ENCODE measurements around the gene SLC39A5. TPM values are rescaled to one million over a fixed set of nuclear protein-coding genes. Genes with fewer than 3 reads are reported as not detected.
"Not testable (repeated sequence)": the region's sequence is repeated elsewhere in the genome, so short reads cannot be mapped to it uniquely, and the experiment has no call there.

The SLC39A5 gene
- total RNA-seq, 1 experiment from 2014 or later = not detected

DNA sequence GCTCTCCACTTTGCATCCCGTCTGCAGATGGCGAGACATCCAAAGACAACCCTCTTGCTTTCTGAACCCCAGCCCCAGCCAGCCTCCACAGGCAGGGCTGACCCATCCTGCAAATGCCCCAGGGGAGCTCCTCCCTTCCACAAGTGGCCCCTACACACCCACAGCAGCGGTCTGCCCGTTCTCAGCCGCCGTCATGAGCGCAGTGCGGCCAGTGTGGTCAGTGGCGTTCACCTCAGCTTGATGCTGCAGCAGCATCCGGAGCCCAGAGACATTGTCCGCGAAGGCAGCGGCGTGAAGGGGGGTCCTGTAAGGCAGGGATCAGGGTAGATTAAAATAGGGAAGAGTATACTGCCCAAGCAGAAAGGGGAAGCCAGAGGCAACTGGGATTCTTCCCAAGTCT, 14.6 kb downstream of the SLC39A5 start:
- DNase-seq (ENCODE audit: low spot score) = no peak

DNA sequence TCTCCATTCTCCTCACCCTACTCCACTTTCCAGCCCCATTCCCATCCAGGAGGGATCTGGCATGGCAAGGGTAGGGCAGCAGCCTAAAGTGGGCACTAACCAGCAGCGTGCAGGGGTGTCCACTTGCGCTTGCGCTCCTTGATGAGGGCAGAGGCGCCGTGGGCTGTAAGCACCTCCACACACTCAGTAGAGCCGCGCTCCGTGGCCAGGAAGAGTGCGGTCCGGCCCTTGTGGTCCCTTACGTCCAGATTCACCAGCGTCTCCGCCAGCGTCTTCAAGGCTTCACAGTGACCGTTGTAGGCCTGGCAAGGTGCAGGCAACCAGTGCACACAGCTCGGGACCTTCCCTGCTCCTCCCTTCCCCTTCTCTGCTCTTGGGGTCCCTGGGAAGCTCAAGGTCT, 18.1 kb downstream of the SLC39A5 start:
- DNase-seq (ENCODE audit: low spot score) = no peak

GRCh38 chr12:56248711-56249110, 18.9 kb downstream of the SLC39A5 start:
- DNase-seq (ENCODE audit: low spot score) = no peak

DNA sequence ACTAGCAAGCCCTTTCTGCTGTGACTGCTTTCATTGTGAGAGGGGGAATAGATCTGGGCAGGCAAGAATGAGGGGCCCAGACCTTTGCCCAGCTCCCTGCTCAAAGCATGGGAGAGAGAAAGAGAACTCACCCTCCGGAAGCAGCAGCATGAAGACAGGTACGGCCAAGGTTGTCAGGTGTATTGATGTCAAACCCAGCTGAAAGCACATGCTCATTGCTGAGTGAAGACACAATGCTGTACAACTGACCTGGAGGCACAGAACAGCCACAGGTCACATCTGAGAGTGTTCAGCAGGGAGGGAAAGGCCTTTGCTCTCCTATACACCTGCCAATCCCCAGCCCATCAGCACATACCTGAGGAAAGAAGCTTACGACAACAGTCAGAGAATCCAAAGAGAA, 22.8 kb downstream of the SLC39A5 start:
- DNase-seq (ENCODE audit: low spot score) = no peak

DNA sequence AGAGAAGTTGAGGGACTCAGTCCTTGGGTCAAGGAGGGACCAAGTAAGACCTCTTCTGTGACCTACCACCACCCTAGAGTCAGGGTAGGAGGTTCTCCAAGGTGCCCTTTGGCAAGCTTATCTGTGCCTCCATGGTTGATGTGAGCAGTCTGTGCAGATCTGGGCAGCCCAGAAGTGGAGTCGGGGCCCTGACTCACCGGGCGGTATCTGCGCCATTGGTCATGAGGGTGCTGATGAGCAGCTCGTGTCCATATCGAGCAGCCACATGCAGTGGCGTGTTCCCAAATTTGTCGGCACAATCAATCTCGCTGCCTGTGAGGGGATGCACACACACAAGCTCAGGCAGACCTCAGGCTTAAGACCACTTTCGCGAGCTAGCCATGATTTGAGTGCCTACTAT, 23.2 kb downstream of the SLC39A5 start:
- DNase-seq (ENCODE audit: low spot score) = no peak

GRCh38 chr12:56255671-56256070, 25.8 kb downstream of the SLC39A5 start:
- no peak for DNase-seq (ENCODE audit: low spot score)

DNA sequence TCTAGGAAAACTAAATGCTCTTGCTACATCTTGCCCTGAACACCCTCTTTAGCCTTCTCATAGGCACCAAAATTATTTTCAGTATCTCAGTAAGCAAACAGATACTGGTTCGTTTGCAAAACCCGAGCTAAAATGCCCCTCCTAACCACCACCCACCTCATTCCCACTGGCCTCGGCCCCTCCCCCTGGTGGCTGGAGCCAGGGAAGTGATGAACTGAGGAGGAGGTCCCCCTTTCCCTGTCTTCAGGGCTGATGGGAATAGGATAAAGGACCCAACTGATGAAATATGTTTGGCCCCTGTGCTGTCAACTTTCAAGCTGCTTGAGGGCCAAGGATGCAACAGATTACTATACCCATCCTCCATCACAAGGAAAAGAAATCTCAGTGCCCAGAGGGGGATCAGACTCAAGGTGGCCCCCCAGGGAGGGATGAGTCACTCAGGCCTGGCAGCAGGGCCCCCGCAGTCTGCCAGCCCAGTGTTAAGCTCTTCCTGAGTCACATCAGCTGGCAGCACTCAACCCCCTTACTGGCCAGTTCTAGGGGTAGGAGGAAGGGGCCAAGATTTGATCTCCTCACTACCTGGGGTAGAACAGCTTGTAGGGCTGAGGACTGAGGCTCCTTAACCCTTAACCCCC, 26.6 kb downstream of the SLC39A5 start:
- peak; percentile 73 for DNase-seq (ENCODE audit: low spot score)

DNA sequence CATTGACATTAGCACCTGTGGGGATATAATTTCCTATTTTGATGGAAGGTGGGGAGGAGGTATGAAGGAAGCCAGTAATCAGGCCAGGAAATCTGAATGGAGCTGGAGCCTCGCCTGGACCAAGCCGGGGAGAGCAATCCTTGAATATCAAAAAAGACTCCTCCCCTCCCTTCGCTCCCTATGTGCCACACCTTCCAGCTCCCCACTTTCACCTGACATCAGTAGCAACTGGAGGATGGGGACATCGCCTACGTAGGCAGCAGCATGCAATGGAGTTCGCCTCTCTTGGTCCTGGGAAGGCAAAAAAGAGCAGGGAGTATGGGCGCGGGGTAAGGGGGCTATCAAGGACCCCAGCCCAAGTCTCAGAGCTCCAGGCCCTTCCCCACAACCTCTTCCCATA, 27.2 kb downstream of the SLC39A5 start:
- no peak for DNase-seq (ENCODE audit: low spot score)

DNA sequence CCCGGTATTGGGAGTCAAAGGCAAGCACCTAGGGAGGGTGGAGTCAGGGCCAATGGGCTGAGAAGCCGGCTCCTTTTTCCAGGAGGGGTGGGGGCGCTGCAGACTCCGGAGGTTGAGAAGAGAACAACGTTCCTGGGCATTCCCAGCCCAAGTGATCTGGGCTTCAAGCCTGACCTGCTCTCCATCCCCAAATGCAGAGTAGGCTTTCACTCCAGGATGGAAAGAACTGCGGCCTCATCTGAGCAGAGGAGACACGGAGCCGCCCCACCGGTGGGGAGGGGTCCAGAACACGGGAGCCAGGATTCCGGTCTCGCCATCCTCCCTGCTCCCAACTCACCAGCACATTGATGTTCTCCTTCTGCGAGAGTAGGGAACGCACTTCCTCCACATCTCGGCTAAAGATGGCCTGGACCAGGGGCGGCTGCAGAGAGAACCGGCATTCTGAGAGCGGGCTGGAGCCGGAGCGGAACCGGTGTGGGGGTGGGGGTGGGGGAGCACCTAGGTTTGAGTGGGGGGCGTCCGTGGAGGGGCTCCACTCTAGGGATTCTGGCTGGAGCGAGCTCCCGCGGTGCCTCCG, 27.7 kb downstream of the SLC39A5 start:
- DNase-seq (ENCODE audit: low spot score) = no peak

DNA sequence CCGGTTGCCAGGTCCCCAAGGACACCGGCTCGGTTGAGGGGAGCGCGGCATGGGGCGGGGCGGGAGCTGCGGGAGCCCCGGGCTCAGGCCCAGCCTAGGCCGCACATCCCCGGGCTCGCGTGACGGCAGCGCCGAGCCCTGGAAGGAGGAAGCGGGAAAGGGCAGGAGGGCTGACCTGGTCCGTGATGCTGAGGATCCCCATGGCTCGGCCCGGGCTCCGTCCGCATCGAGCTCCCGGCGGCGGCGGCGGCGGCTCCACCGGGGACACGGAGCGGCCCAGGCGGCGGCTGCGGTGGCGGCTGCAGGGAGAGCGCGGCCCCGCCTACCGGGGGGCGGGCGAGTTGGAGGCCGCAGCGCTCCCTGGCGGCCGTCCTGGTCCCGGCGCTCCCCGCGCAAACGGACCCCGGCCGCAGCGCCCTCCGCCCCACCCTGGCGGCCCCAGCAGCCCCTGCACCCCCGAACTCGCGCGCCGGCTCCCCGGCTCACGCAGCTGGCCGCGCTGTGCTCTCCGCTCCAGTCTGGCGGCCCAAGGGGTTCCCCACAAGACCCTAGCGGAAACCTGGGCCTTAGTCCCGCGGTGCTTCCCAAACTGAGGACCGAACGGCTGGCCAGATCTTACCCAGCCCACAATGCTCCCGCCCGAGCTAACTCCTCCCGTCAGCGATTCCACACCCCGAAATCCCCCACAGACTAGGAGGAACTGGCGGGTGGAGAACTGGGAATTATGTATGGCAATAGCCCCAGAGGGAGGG, 28.4 kb downstream of the SLC39A5 start, which contains the start of gene ANKRD52:
TSS of gene ANKRD52 (minus strand) at position 317 of the 752 bp plus-strand sequence. CDS start at position 202, 115 bp downstream.
- peak; percentile 71 for DNase-seq (ENCODE audit: low spot score)

DNA sequence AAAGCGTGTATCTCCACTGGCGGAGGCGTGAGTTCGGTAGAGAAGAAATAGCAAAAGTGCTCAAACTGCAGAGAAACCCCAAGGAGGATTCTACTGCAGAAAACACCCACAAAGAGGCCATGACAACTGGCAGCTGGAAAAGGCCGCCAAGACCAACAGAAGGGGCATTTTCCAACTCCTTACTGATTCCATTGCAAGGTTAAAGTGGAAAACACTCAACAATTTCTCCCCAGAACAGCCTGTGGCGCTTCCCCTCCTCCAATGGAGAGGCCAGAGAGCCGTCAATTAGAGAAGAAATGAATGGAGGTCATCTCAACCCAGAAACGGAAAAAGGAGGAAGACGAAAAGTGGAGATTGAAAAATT, 29.0 kb downstream of the SLC39A5 start:
- no peak for DNase-seq (ENCODE audit: low spot score)

GRCh38 chr12:56260380-56260779, 30.5 kb downstream of the SLC39A5 start:
- no peak for DNase-seq (ENCODE audit: low spot score)

- DNase-seq (ENCODE audit: low spot score) = no peak
These were observed 31.1 kb downstream of the SLC39A5 start for GRCh38 chr12:56260921-56261320.

GRCh38 chr12:56261503-56262232, 31.8 kb downstream of the SLC39A5 start:
- DNase-seq (ENCODE audit: low spot score) = peak; percentile 95

- DNase-seq (ENCODE audit: low spot score) = not testable (repeated sequence)
These were observed 33.1 kb downstream of the SLC39A5 start for GRCh38 chr12:56262955-56263354.

DNA sequence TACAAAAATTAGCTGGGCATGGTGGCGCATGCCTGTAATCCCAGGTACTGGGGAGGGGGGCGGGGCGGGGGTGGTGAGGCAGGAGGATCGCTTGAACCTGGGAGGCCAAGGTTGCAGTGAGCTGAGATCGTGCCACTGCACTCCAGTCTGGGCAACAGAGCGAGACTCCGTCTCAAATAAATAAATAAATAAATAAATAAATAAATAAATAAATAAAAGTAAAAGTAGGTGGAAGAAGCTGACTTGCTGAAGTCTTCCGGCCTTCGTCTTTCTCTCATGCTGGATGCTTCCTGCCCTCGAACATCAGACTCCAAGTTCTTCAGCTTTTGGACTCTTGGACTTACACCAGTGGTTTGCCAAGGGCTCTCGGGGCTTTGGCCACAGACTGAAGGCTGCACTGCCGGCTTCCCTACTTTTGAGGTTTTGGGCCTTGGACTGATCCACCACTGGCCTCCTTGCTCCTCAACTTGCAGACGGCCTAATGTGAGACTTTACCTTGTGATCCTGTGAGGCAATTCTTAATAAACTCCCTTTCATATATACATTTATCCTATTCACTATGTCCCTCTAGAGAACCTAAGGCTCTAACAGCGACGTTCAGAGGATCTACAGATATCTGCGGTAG, 36.3 kb downstream of the SLC39A5 start:
- not testable (repeated sequence) for DNase-seq (ENCODE audit: low spot score)

DNA sequence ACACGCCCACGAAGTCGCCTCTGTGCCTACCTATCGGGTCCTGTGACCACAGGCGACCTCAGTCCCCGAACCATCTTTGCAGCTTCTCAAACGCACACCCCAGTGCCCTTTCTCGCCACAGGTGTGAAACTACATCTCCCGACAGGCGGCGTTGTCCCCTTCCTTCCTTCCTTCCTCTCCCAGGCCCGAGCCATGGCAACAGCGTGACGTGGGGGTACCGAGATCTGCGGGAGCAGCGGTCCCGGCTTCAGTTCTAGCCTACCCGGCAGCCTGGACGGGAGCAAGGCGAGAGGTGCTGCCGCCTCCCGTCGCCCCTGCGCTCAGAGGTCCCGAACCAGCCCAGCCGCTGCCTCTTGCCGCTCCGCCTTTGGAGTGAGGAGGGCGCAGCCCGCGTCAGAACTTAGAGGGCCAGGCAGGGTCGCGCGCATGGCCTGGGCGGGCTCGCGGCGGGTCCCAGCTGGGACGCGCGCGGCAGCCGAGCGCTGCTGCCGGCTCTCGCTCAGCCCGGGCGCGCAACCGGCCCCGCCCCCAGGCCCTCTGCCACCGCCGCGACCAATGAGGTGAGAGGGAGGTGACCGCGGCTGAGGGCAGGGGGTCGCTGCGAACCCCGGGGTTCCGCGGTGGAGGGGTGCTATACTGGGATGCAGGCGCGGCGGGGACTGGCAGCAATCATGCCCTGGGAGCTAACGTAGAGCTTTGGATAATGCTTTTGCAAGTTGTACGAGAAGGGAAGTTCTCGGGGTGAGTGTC, 37.0 kb downstream of the SLC39A5 start, which contains the start of gene COQ10A:
TSS of gene COQ10A (plus strand) at position 250 of the 750 bp plus-strand sequence. CDS start at position 427, 177 bp downstream.
- peak; percentile 85 for DNase-seq (ENCODE audit: low spot score)

- DNase-seq (ENCODE audit: low spot score) = no peak
These were observed 37.7 kb downstream of the SLC39A5 start for GRCh38 chr12:56267443-56268071.

GRCh38 chr12:56271031-56271430, 41.2 kb downstream of the SLC39A5 start:
- DNase-seq (ENCODE audit: low spot score) = peak; percentile 39

DNA sequence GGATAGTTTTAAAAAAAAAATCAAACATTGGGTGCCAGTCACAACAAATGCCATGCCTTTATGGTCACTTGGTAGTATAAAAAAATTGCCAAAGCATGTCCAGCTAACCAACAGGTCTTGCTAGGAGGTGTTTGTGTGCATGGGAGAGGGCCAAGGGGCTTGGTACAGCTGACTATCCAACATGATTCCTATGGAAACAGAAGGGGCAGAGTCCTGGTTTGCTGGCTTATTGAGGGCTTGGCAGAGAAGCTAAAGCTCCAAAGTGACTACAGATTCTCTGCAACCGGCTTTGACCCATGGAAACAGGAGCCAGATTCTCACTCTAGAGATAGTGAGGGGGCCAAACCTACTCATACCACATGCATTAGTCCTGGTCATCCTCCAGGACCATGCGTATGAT, 42.6 kb downstream of the SLC39A5 start:
- not testable (repeated sequence) for DNase-seq (ENCODE audit: low spot score)
